Panc1 (cell line): ENCODE data around the gene WRAP73. TPM values are rescaled to one million over a fixed set of nuclear protein-coding genes. Genes with fewer than 3 reads are reported as not detected.

Experiments
- ATAC-seq: fragments of 200-7000 bp; cut with Tn5 transposase; 2 replicates; pipeline ENCODE4 v1.9.1; 2020; ENCODE audit warnings: mild to moderate bottlenecking, moderate library complexity
- BruUV-seq: library from RNA; stranded (reverse); fragments of 400-500 nt; replicated peaks from 2 replicates; lab custom pipeline; 2021; lab: Mats Ljungman, UMichigan
- CTCF ChIA-PET: fragments of 300-600 bp; sonication (Branson Sonifier 250); formaldehyde crosslinking; loops from one replicate; lab custom pipeline; 2022; ENCODE audit warnings: antibody characterized with exemption; lab: Charles Lee
- POLR2A ChIA-PET: fragments of 300-600 bp; sonication (Branson Sonifier 250); formaldehyde crosslinking; loops from one replicate; lab custom pipeline; 2022; ENCODE audit warnings: antibody characterized with exemption; lab: Charles Lee
- DNase-seq: peaks from one replicate; pipeline ENCODE4 v3.0.0-alpha.2; 2010; ENCODE audit warnings: low read depth, low spot score
- H3K27ac ChIP-seq: 2 replicates; pipeline ENCODE4 v1.5.1; 2011; ENCODE audit warnings: mild to moderate bottlenecking, low read length, inconsistent platforms
- H3K27me3 ChIP-seq: fragments of 200-500 bp; sonication (Bioruptor generic); 2 replicates; pipeline ENCODE4 v1.6.0; 2014; ENCODE audit warnings: low read length, inconsistent platforms; ENCODE audit not compliant: control insufficient read depth, insufficient read depth
- H3K36me3 ChIP-seq: fragments of 200-500 bp; sonication (Bioruptor generic); 2 replicates; pipeline ENCODE4 v1.5.1; 2014; ENCODE audit warnings: inconsistent platforms, mild to moderate bottlenecking, low read length, moderate library complexity; ENCODE audit not compliant: control insufficient read depth, insufficient read depth
- H3K4me1 ChIP-seq: 2 replicates; pipeline ENCODE4 v1.5.1; 2011; ENCODE audit warnings: inconsistent platforms, mild to moderate bottlenecking, low read length, moderate library complexity; ENCODE audit not compliant: control insufficient read depth, insufficient read depth
- H3K4me3 ChIP-seq, 2 experiments: 2 replicates each; pipeline ENCODE4 v1.5.1; 2011 to 2012; ENCODE audit warnings: low read depth in 2 of 2, low read length in 2 of 2, mild to moderate bottlenecking in 2 of 2, inconsistent platforms in 1 of 2, moderate library complexity in 1 of 2
- H3K9me3 ChIP-seq: fragments of 200-500 bp; sonication (Bioruptor generic); 2 replicates; pipeline ENCODE4 v1.5.1; 2014; ENCODE audit warnings: low read depth, mild to moderate bottlenecking, inconsistent platforms, low read length, moderate library complexity; ENCODE audit not compliant: control insufficient read depth, insufficient read depth
- POLR2AphosphoS5 ChIP-seq: IDR thresholded peaks from 2 replicates; pipeline ENCODE4 v1.6.1; 2012; ENCODE audit warnings: mild to moderate bottlenecking, low read depth, low read length, moderate library complexity
- SIN3A ChIP-seq: IDR thresholded peaks from 2 replicates; pipeline ENCODE4 v1.6.1; 2012; ENCODE audit warnings: low read depth, mild to moderate bottlenecking, low read length, moderate library complexity, borderline replicate concordance; ENCODE audit not compliant: insufficient read depth
- TCF7L2 ChIP-seq: IDR thresholded peaks from 2 replicates; pipeline ENCODE4 v1.6.1; 2011; ENCODE audit warnings: mild to moderate bottlenecking, low read depth, low read length, inconsistent platforms
- in situ Hi-C: cut with HindIII; loops from 2 replicates; pipeline ENCODE4 v1.10.0; 2016; ENCODE audit warnings: low sequenced_read_pairs, low pct_unique_long_range_greater_than_20kb
- intact Hi-C: fragments of 100-400 bp; cut with micrococcal nuclease; formaldehyde crosslinking; loops from one replicate; pipeline ENCODE4 v1.10.0; 2022; ENCODE audit not compliant: unreplicated experiment
- total RNA-seq: library from RNA; stranded (reverse); gene quantifications from one replicate; pipeline ENCODE4 v1.2.1, GENCODE V29; 2021; ENCODE audit not compliant: unreplicated experiment
- TF ChIP-seq, protein P1 (sequence below): fragments of 450-650 bp; IDR thresholded peaks from 2 replicates; pipeline ENCODE4 v1.5.1; 2017; ENCODE audit warnings: mild to moderate bottlenecking
- TF ChIP-seq, protein P2 (sequence below), 2 experiments: IDR thresholded peaks; 2 replicates each; pipeline ENCODE4 v1.6.1; 2011 to 2012; ENCODE audit warnings: low read depth in 2 of 2, control low read depth in 1 of 2, low read length in 1 of 2, mild to moderate bottlenecking in 1 of 2, moderate library complexity in 1 of 2; ENCODE audit not compliant: insufficient read depth in 1 of 2

WRAP73 gene
- total RNA-seq, 1 experiment from 2014 or later, result 27.1 TPM

DNA sequence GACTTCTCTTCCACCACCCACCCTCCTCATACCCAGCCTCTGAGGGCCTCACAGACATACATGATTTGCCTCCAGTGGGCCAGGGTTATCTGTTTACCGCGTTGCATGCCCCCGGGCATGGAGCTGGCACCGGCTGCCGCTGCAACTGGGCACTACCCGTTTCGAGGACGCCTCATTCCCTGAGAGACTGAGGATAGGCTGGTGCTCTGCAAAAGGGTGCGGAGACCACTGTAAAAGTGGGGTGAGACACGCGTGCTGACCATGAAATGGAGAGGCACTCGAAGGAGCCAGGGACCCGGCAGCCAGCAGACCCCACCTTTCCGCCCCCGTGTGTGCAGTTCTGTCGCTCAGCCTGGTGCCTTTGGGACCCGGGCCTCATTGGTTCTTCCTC lies 23.1 kb upstream of the WRAP73 start:
- POLR2A ChIA-PET, result interaction anchor here (0.6 kb wide), 1 partner anchor 1125 kb away, joined by 5 read pairs; no protein-coding TSS in a partner anchor
- no TSS peak for BruUV-seq
- CTCF ChIA-PET, result no interaction called here

DNA sequence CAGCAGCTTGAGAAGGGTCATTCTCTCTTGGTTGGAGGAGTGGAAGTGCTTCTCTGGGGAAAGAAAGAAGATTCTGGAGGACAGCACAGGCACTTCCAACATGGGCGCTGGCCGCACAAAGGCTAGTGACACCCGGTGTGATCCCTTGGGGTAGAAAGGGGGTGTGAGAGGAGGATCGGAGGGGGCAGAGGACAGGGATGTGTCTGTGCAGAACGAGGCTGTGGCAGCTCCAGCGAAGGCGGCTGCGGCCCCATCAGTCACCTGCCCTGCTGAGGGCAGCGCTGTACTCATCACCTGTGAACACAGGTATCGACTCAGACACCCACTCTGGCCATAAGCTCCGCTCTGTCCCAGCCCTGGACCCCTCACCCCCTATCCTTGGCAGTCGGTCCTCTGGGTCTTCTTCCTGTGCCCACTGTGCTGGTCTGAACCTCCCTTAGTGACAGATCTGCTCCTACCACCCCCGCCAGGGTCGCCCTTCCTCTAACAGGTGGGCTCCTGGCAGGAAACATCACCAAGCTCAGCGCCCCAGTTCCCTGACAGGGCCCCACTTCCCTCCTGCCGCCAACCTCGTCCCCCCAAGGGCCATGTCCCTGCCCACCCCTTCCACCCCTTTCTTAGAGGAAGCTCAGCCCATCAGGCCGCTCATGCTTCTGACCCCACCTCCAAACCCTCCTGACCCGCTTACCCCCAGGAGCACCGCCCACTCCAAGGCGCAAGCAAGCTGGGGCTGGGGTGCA lies 22.5 kb upstream of the WRAP73 start:
- Histone ChIP-seq H3K4me1 (peaks cover 35% of the 10 kb centered on the region), H3K27ac (no peak overlapping the region), H3K4me3 (no peak overlapping the region), H3K9me3 (no peaks in the 10 kb centered on the region), H3K36me3 (no peaks in the 10 kb centered on the region), H3K27me3 (no peaks in the 10 kb centered on the region)
- intact Hi-C loops, result no loop called here
- no peak for DNase-seq
- no TSS peak for BruUV-seq
- in situ Hi-C loops, result no loop called here
- ATAC-seq, result no peak
- TF ChIP-seq, protein P1, sequence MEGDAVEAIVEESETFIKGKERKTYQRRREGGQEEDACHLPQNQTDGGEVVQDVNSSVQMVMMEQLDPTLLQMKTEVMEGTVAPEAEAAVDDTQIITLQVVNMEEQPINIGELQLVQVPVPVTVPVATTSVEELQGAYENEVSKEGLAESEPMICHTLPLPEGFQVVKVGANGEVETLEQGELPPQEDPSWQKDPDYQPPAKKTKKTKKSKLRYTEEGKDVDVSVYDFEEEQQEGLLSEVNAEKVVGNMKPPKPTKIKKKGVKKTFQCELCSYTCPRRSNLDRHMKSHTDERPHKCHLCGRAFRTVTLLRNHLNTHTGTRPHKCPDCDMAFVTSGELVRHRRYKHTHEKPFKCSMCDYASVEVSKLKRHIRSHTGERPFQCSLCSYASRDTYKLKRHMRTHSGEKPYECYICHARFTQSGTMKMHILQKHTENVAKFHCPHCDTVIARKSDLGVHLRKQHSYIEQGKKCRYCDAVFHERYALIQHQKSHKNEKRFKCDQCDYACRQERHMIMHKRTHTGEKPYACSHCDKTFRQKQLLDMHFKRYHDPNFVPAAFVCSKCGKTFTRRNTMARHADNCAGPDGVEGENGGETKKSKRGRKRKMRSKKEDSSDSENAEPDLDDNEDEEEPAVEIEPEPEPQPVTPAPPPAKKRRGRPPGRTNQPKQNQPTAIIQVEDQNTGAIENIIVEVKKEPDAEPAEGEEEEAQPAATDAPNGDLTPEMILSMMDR, result no peak
- no peak for TF ChIP-seq SIN3A
- TF ChIP-seq POLR2AphosphoS5, result no peak
- TF ChIP-seq TCF7L2, result no peak
- TF ChIP-seq, protein P2, sequence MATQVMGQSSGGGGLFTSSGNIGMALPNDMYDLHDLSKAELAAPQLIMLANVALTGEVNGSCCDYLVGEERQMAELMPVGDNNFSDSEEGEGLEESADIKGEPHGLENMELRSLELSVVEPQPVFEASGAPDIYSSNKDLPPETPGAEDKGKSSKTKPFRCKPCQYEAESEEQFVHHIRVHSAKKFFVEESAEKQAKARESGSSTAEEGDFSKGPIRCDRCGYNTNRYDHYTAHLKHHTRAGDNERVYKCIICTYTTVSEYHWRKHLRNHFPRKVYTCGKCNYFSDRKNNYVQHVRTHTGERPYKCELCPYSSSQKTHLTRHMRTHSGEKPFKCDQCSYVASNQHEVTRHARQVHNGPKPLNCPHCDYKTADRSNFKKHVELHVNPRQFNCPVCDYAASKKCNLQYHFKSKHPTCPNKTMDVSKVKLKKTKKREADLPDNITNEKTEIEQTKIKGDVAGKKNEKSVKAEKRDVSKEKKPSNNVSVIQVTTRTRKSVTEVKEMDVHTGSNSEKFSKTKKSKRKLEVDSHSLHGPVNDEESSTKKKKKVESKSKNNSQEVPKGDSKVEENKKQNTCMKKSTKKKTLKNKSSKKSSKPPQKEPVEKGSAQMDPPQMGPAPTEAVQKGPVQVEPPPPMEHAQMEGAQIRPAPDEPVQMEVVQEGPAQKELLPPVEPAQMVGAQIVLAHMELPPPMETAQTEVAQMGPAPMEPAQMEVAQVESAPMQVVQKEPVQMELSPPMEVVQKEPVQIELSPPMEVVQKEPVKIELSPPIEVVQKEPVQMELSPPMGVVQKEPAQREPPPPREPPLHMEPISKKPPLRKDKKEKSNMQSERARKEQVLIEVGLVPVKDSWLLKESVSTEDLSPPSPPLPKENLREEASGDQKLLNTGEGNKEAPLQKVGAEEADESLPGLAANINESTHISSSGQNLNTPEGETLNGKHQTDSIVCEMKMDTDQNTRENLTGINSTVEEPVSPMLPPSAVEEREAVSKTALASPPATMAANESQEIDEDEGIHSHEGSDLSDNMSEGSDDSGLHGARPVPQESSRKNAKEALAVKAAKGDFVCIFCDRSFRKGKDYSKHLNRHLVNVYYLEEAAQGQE (IDR thresholded peaks at IDR 0.05; ENCODE audit: insufficient read depth in 1 of 2, low read depth in 2 of 2, low read length in 1 of 2), result no peak
- POLR2A ChIA-PET, result interaction anchor here (0.6 kb wide), 1 partner anchor 1124 kb away, joined by 5 read pairs; no protein-coding TSS in a partner anchor
- CTCF ChIA-PET, result no interaction called here

More for the DNA sequence above, 23.1 kb upstream of the WRAP73 start:
- TF ChIP-seq, protein P1, result no peak
- TF ChIP-seq TCF7L2 (no peak), POLR2AphosphoS5 (no peak), SIN3A (no peak)
- TF ChIP-seq, protein P2 (IDR thresholded peaks at IDR 0.05; ENCODE audit: insufficient read depth in 1 of 2, low read depth in 2 of 2, low read length in 1 of 2), result no peak
- no peak overlapping the region for H3K27ac ChIP-seq
- DNase-seq (no peak), ATAC-seq (no peak)
- no peaks in the 10 kb centered on the region for H3K27me3 ChIP-seq
- intact Hi-C loops, result no loop called here
- in situ Hi-C loops, result no loop called here
- peaks cover 35% of the 10 kb centered on the region for H3K4me1 ChIP-seq
- H3K36me3 ChIP-seq, result no peaks in the 10 kb centered on the region
- H3K9me3 ChIP-seq, result no peaks in the 10 kb centered on the region
- H3K4me3 ChIP-seq, result no peak overlapping the region
